IMR-90 (cell line): ENCODE data around the gene FOSB. TPM values are rescaled to one million over a fixed set of nuclear protein-coding genes. Genes with fewer than 3 reads are reported as not detected.
A peak's percentile ranks its signal among the peaks of the same experiment; 100 is the strongest.

Experiments used
- ATAC-seq: fragments of 200-7000 bp; cut with Tn5 transposase; 2 replicates; pipeline ENCODE4 v1.9.1; 2020; ENCODE audit warnings: low read depth, mild to moderate bottlenecking, moderate library complexity
- BruUV-seq: library from RNA; stranded (reverse); fragments of 400-500 nt; replicated peaks from 2 replicates; lab custom pipeline; 2021; lab: Mats Ljungman, UMichigan
- CTCF ChIA-PET: fragments of 300-600 bp; formaldehyde crosslinking; extraction: SDS; loops from one replicate; lab custom pipeline; 2021; ENCODE audit warnings: antibody characterized with exemption; lab: Yijun Ruan, JAX
- POLR2A ChIA-PET: fragments of 300-600 bp; sonication (Branson Sonifier 250); formaldehyde crosslinking; loops from one replicate; lab custom pipeline; 2022; ENCODE audit warnings: antibody characterized with exemption; ENCODE audit not compliant: unreplicated experiment; lab: Charles Lee
- DNase-seq: peaks from one replicate; pipeline ENCODE4 v3.0.0; 2013
- H2AFZ ChIP-seq: replicated peaks from 2 replicates; pipeline ENCODE3; 2013; ENCODE audit warnings: low read length, mild to moderate bottlenecking; ENCODE audit not compliant: poor library complexity
- H2AK5ac ChIP-seq: 2 replicates; pipeline ENCODE4 v1.6.1; 2013; ENCODE audit warnings: low read depth, low read length, inconsistent platforms
- H2AK9ac ChIP-seq: replicated peaks from 2 replicates; pipeline ENCODE3; 2013; ENCODE audit warnings: mild to moderate bottlenecking, low read depth, low read length, moderate library complexity; ENCODE audit not compliant: poor library complexity
- H2BK120ac ChIP-seq: 2 replicates; pipeline ENCODE4 v1.6.1; 2013; ENCODE audit warnings: low read depth, low read length, inconsistent platforms
- H2BK15ac ChIP-seq: 3 replicates; pipeline ENCODE4 v1.6.1; 2013; ENCODE audit warnings: low read depth, low read length, inconsistent platforms
- H2BK20ac ChIP-seq: 2 replicates; pipeline ENCODE4 v1.6.1; 2013; ENCODE audit warnings: low read depth, mild to moderate bottlenecking, inconsistent platforms, low read length, moderate library complexity
- H2BK5ac ChIP-seq: 2 replicates; pipeline ENCODE4 v1.6.1; 2013; ENCODE audit warnings: mild to moderate bottlenecking, low read depth, low read length, inconsistent platforms; ENCODE audit not compliant: poor library complexity, severe bottlenecking
- H3K14ac ChIP-seq: replicated peaks from 2 replicates; pipeline ENCODE4 v1.6.1; 2013; ENCODE audit warnings: low read depth, low read length, inconsistent platforms
- H3K18ac ChIP-seq: 2 replicates; pipeline ENCODE4 v1.6.1; 2013; ENCODE audit warnings: low read depth, low read length, control low read depth
- H3K23ac ChIP-seq: 2 replicates; pipeline ENCODE4 v1.6.1; 2013; ENCODE audit warnings: low read depth, low read length, inconsistent platforms
- H3K27ac ChIP-seq: 2 replicates; pipeline ENCODE4 v1.5.1; 2013; ENCODE audit warnings: mild to moderate bottlenecking, control low read depth, low read length; ENCODE audit not compliant: insufficient read depth
- H3K27me3 ChIP-seq: 2 replicates; pipeline ENCODE4 v1.6.1; 2013; ENCODE audit warnings: low read length; ENCODE audit not compliant: control insufficient read depth, insufficient read depth
- H3K36me3 ChIP-seq: 2 replicates; pipeline ENCODE4 v1.6.1; 2013; ENCODE audit warnings: low read length, mixed read lengths; ENCODE audit not compliant: control insufficient read depth, insufficient read depth
- H3K4ac ChIP-seq: 2 replicates; pipeline ENCODE4 v1.6.1; 2013; ENCODE audit warnings: low read depth, low read length, inconsistent platforms
- H3K4me1 ChIP-seq: 2 replicates; pipeline ENCODE4 v1.6.1; 2013; ENCODE audit warnings: low read length, mixed read lengths; ENCODE audit not compliant: control insufficient read depth, insufficient read depth
- H3K4me2 ChIP-seq: 2 replicates; pipeline ENCODE4 v1.6.1; 2013; ENCODE audit warnings: low read depth, mild to moderate bottlenecking, control low read depth, low read length, moderate library complexity
- H3K4me3 ChIP-seq: 2 replicates; pipeline ENCODE4 v1.5.1; 2013; ENCODE audit warnings: low read depth, mild to moderate bottlenecking, control low read depth, low read length, moderate library complexity; ENCODE audit not compliant: insufficient read depth
- H3K56ac ChIP-seq: 2 replicates; pipeline ENCODE4 v1.6.1; 2013; ENCODE audit warnings: low read length, inconsistent platforms; ENCODE audit not compliant: insufficient read depth; ENCODE audit errors: extremely low read depth
- H3K79me1 ChIP-seq, 2 experiments: 2 replicates each; pipeline ENCODE4 v1.6.1; 2013; ENCODE audit warnings: low read length in 2 of 2, inconsistent platforms in 1 of 2, low read depth in 1 of 2
- H3K9ac ChIP-seq: 2 replicates; pipeline ENCODE4 v1.6.1; 2013; ENCODE audit warnings: low read depth, low read length, control low read depth
- H3K9me1 ChIP-seq: 2 replicates; pipeline ENCODE4 v1.6.1; 2013; ENCODE audit warnings: low read length, inconsistent platforms; ENCODE audit not compliant: insufficient read depth
- H3K9me3 ChIP-seq: 2 replicates; pipeline ENCODE4 v1.6.1; 2013; ENCODE audit warnings: low read length; ENCODE audit not compliant: control insufficient read depth, insufficient read depth
- H4K20me1 ChIP-seq: 2 replicates; pipeline ENCODE4 v1.6.1; 2013; ENCODE audit warnings: low read length, inconsistent platforms; ENCODE audit not compliant: insufficient read depth
- H4K5ac ChIP-seq: 2 replicates; pipeline ENCODE4 v1.6.1; 2013; ENCODE audit warnings: mild to moderate bottlenecking, low read depth, low read length, control low read depth
- H4K8ac ChIP-seq, 2 experiments: 2 replicates each; pipeline ENCODE4 v1.6.1; 2013; ENCODE audit warnings: low read depth in 2 of 2, low read length in 2 of 2, control low read depth in 1 of 2, inconsistent platforms in 1 of 2
- H4K91ac ChIP-seq: 2 replicates; pipeline ENCODE4 v1.6.1; 2013; ENCODE audit warnings: low read depth, low read length, inconsistent platforms; ENCODE audit not compliant: insufficient read depth
- BHLHE40 ChIP-seq: fragments of 150-350 bp; IDR thresholded peaks from 2 replicates; pipeline ENCODE4 v1.6.1; 2016; ENCODE audit warnings: mild to moderate bottlenecking, low read depth, low read length
- CEBPB ChIP-seq: IDR thresholded peaks from 2 replicates; pipeline ENCODE4 v1.6.1; 2012; ENCODE audit warnings: low read depth, low read length, improper control_type of control experiment
- CHD1 ChIP-seq: IDR thresholded peaks from 2 replicates; pipeline ENCODE4 v1.6.1; 2012; ENCODE audit warnings: low read depth, low read length, improper control_type of control experiment
- MAFK ChIP-seq: IDR thresholded peaks from 2 replicates; pipeline ENCODE4 v1.6.1; 2012; ENCODE audit warnings: low read depth, low read length, improper control_type of control experiment
- MAZ ChIP-seq: IDR thresholded peaks from 2 replicates; pipeline ENCODE4 v1.6.1; 2012; ENCODE audit warnings: low read depth, mild to moderate bottlenecking, low read length, improper control_type of control experiment, moderate library complexity, borderline replicate concordance
- MXI1 ChIP-seq: IDR thresholded peaks from 2 replicates; pipeline ENCODE4 v1.6.1; 2012; ENCODE audit warnings: low read depth, mild to moderate bottlenecking, low read length, moderate library complexity, borderline replicate concordance
- NFE2L2 ChIP-seq: fragments of 150-350 bp; IDR thresholded peaks from 2 replicates; pipeline ENCODE4 v1.6.1; 2016; ENCODE audit warnings: low read depth, mild to moderate bottlenecking, low read length
- RAD21 ChIP-seq: IDR thresholded peaks from 2 replicates; pipeline ENCODE4 v1.6.1; 2012; ENCODE audit warnings: low read length, improper control_type of control experiment
- RCOR1 ChIP-seq: IDR thresholded peaks from 2 replicates; pipeline ENCODE4 v1.6.1; 2012; ENCODE audit warnings: mild to moderate bottlenecking, low read length, improper control_type of control experiment; ENCODE audit not compliant: insufficient replicate concordance
- SMC3 ChIP-seq: fragments of 150-350 bp; IDR thresholded peaks from 2 replicates; pipeline ENCODE4 v1.6.1; 2016; ENCODE audit warnings: low read depth, mild to moderate bottlenecking, antibody characterized with exemption, low read length, moderate library complexity
- WGBS, 2 experiments: methylation state at CpG; one replicate each; pipeline versions ENCODE4 v1.1.5 to v1.1.7; 2013; ENCODE audit warnings: missing lambda C conversion rate in 2 of 2; ENCODE audit not compliant: insufficient read length in 1 of 2; ENCODE audit errors: extremely low coverage in 2 of 2; 5-methylcytosine and 5-hydroxymethylcytosine counted together
- dilution Hi-C: fragments of 300-500 bp; cut with HindIII; formaldehyde crosslinking; loops from one replicate; pipeline ENCODE4 v1.14.3; 2018; ENCODE audit warnings: low sequenced_read_pairs; ENCODE audit not compliant: unreplicated experiment
- in situ Hi-C: fragments of 300-500 bp; cut with MboI; formaldehyde crosslinking; loops from 3 replicates; pipeline ENCODE4 v1.14.3; 2019; ENCODE audit warnings: low sequenced_read_pairs, inconsistent platforms, mixed read lengths
- intact Hi-C: fragments of 100-400 bp; cut with micrococcal nuclease; formaldehyde crosslinking; loops from 2 replicates; pipeline ENCODE4 v1.10.0; 2022
- polyA plus RNA-seq, 3 experiments: library from polyadenylated mRNA; depleted of rRNA; stranded (reverse); fragments of >200 nt; gene quantifications; 2 replicates each; pipeline ENCODE4 v1.2.3, GENCODE V29; 2012; ENCODE audit warnings: low replicate concordance in 1 of 3
- total RNA-seq: library from RNA; depleted of rRNA; stranded (reverse); fragments of >200 nt; gene quantifications from 2 replicates; pipeline ENCODE4 v1.2.3, GENCODE V29; 2012
- TF ChIP-seq, protein P1 (sequence below): conservative IDR thresholded peaks from 2 replicates; pipeline ENCODE4 v1.5.1; 2012; ENCODE audit warnings: mild to moderate bottlenecking, low read depth, low read length, improper control_type of control experiment
- TF ChIP-seq, protein P2 (sequence below): fragments of 150-350 bp; IDR thresholded peaks from 2 replicates; pipeline ENCODE4 v1.6.1; 2017; ENCODE audit warnings: mild to moderate bottlenecking, antibody characterized with exemption, low read length, low read depth
- TF ChIP-seq, protein P3 (sequence below): fragments of 150-350 bp; IDR thresholded peaks from 2 replicates; pipeline ENCODE4 v1.6.1; 2016; ENCODE audit warnings: low read depth, mild to moderate bottlenecking, low read length, moderate library complexity, borderline replicate concordance

Gene FOSB
- total and polyA plus RNA-seq, 2 of the 4 experiments (the other 2 are of a cell fraction) = 11.1 to 15.6 TPM

DNA sequence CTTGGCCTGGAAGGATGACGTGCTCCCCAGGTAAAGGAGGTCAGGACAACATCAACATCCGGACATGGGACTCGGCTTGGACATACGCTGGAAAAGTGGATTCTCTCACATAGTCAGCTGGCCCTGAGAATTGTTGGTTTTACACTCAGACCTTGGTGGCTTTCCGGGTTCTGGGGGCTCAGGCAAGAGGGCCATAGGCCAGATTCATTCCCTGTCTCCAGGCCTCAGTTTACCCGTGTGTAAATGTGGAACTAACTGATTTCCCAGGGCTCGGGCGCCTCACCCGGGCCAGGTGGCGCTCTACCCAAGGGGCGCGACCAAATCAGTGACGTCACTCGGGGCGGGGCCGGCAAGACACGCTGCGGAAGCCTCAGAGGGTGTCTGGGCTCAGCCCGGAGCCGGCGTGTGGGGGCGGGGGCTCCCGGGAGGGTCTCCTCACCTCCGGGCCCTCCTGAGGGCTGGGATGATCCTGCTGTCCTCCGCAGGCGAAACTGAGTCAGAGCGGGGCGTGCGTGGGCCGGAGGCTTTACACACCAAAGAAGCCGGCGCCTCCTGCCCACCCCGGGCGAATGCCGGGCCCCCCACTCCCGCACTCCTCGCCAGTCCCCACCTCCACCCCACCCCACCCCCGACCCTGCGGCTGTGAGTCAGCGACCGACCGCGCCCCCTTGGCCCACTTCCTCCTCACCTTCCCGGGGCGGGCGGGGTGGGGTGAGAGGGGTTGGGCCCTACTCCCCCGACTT is 38.6 kb downstream of the FOSB start:
- intact Hi-C loops = loop anchor here (5.0 kb wide), 2 partner anchors 136 to 186 kb away; partner anchors contain the start of genes QPCTL and SNRPD2
- POLR2A ChIA-PET = no interaction called here
- DNase-seq = peak; percentile 88
- TF ChIP-seq MXI1 = peak; percentile 13; the same call in 1 of the 2 replicates
- peak; percentile 11; the same call in 1 of the 2 replicates for TF ChIP-seq NFE2L2
- TF ChIP-seq BHLHE40 = no peak; the same call in 1 of the 2 replicates
- TF ChIP-seq, protein P1, sequence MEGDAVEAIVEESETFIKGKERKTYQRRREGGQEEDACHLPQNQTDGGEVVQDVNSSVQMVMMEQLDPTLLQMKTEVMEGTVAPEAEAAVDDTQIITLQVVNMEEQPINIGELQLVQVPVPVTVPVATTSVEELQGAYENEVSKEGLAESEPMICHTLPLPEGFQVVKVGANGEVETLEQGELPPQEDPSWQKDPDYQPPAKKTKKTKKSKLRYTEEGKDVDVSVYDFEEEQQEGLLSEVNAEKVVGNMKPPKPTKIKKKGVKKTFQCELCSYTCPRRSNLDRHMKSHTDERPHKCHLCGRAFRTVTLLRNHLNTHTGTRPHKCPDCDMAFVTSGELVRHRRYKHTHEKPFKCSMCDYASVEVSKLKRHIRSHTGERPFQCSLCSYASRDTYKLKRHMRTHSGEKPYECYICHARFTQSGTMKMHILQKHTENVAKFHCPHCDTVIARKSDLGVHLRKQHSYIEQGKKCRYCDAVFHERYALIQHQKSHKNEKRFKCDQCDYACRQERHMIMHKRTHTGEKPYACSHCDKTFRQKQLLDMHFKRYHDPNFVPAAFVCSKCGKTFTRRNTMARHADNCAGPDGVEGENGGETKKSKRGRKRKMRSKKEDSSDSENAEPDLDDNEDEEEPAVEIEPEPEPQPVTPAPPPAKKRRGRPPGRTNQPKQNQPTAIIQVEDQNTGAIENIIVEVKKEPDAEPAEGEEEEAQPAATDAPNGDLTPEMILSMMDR = peak; percentile 59
- no peak for TF ChIP-seq MAFK
- no peak for TF ChIP-seq SMC3
- no peak for TF ChIP-seq RAD21
- TF ChIP-seq, protein P2, sequence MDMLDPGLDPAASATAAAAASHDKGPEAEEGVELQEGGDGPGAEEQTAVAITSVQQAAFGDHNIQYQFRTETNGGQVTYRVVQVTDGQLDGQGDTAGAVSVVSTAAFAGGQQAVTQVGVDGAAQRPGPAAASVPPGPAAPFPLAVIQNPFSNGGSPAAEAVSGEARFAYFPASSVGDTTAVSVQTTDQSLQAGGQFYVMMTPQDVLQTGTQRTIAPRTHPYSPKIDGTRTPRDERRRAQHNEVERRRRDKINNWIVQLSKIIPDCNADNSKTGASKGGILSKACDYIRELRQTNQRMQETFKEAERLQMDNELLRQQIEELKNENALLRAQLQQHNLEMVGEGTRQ = no peak; the same call in 1 of the 2 replicates
- TF ChIP-seq, protein P3, sequence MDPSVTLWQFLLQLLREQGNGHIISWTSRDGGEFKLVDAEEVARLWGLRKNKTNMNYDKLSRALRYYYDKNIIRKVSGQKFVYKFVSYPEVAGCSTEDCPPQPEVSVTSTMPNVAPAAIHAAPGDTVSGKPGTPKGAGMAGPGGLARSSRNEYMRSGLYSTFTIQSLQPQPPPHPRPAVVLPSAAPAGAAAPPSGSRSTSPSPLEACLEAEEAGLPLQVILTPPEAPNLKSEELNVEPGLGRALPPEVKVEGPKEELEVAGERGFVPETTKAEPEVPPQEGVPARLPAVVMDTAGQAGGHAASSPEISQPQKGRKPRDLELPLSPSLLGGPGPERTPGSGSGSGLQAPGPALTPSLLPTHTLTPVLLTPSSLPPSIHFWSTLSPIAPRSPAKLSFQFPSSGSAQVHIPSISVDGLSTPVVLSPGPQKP = no peak
- no peak for TF ChIP-seq RCOR1
- TF ChIP-seq CHD1 = no peak
- TF ChIP-seq MAZ = peak; percentile 61; the same call in 1 of the 2 replicates
- TF ChIP-seq CEBPB = no peak

More for the DNA sequence above, 38.6 kb downstream of the FOSB start:
- H2AK5ac ChIP-seq = peak overlapping the region; percentile 100
- peaks cover 17% of the 10 kb centered on the region for H3K9me1 ChIP-seq
- peak overlapping the region; percentile 95 for H2BK120ac ChIP-seq
- WGBS, 2 experiments = 5% methylated on average over 18 of the region's 47 CpGs; no CpG with 5 or more reads in 1 of the 2 experiments
- peak overlapping the region; percentile 100; the same call in 2 of the 3 replicates for H2BK15ac ChIP-seq
- peak overlapping the region; percentile 100 for H2AK9ac ChIP-seq
- peak overlapping the region; percentile 99 for H4K5ac ChIP-seq
- peak overlapping the region; percentile 98 for H3K4me2 ChIP-seq
- peaks cover 11% of the 10 kb centered on the region for H3K4me1 ChIP-seq
- peak overlapping the region; percentile 94 for H4K91ac ChIP-seq
- peak overlapping the region; percentile 97 for H3K18ac ChIP-seq
- BruUV-seq = no TSS peak
- peaks cover 4% of the 10 kb centered on the region; the same call in 1 of the 2 replicates for H3K36me3 ChIP-seq
- H2AFZ ChIP-seq = peak overlapping the region; percentile 98
- peak overlapping the region; percentile 96 for H3K4ac ChIP-seq
- peak overlapping the region; percentile 97 for H4K8ac ChIP-seq
- peak overlapping the region; percentile 95 for H2BK5ac ChIP-seq
- H3K9me3 ChIP-seq = no peaks in the 10 kb centered on the region
- in situ Hi-C loops = no loop called here
- H2BK20ac ChIP-seq = peak overlapping the region; percentile 89
- peak overlapping the region; percentile 98 for H3K56ac ChIP-seq
- ATAC-seq = peak; percentile 60
- peak overlapping the region; percentile 96 for H3K9ac ChIP-seq
- peak overlapping the region; percentile 94 for H3K27ac ChIP-seq
- CTCF ChIA-PET = interaction anchor here (0.6 kb wide), 1 partner anchor 201 kb away, joined by 3 read pairs; no protein-coding TSS in a partner anchor
- H3K23ac ChIP-seq = peak overlapping the region; percentile 98
- peaks cover 26% of the 10 kb centered on the region for H4K20me1 ChIP-seq
- no peaks in the 10 kb centered on the region for H3K27me3 ChIP-seq
- H3K4me3 ChIP-seq = peak overlapping the region; percentile 92
- peak overlapping the region; percentile 97 for H3K14ac ChIP-seq
- H3K79me1 ChIP-seq = peaks cover 0 to 46% of the 10 kb centered on the region in 2 experiments; a peak in 2 of 4 replicates
- dilution Hi-C loops = no loop called here
